GM10248 (cell line): ENCODE results near the gene TANGO2.

ENCODE experiments used
- CTCF ChIA-PET: fragments of 300-600 bp; sonication (Branson Sonifier 250); formaldehyde crosslinking; extraction: SDS; loops from one replicate; lab custom pipeline; 2021; ENCODE audit warnings: antibody characterized with exemption; lab: Yijun Ruan, JAX
- POLR2A ChIA-PET: fragments of 350-650 bp; sonication (Branson Sonifier 250); formaldehyde crosslinking; extraction: SDS; loops from one replicate; lab custom pipeline; 2020; ENCODE audit warnings: antibody characterized with exemption; lab: Yijun Ruan, JAX
- DNase-seq: peaks from one replicate; pipeline ENCODE4 v3.0.0; 2012; ENCODE audit errors: extremely low spot score
- CTCF ChIP-seq: IDR thresholded peaks from 2 replicates; pipeline ENCODE4 v1.5.1; 2012; ENCODE audit warnings: mild to moderate bottlenecking, low read depth; ENCODE audit errors: extremely low read depth, missing control alignments, control extremely low read depth

Gene TANGO2

GRCh38 chr22:20034143-20034542, 13.2 kb downstream of the TANGO2 start:
- DNase-seq: no peak
- ChIA-PET CTCF (interaction anchor here (1.2 to 4.0 kb wide), 3 partner anchors 11 to 304 kb away, joined by 4 to 16 read pairs (median 4); no protein-coding TSS in a partner anchor), POLR2A (no interaction called here)
- TF ChIP-seq CTCF: no peak

DNA sequence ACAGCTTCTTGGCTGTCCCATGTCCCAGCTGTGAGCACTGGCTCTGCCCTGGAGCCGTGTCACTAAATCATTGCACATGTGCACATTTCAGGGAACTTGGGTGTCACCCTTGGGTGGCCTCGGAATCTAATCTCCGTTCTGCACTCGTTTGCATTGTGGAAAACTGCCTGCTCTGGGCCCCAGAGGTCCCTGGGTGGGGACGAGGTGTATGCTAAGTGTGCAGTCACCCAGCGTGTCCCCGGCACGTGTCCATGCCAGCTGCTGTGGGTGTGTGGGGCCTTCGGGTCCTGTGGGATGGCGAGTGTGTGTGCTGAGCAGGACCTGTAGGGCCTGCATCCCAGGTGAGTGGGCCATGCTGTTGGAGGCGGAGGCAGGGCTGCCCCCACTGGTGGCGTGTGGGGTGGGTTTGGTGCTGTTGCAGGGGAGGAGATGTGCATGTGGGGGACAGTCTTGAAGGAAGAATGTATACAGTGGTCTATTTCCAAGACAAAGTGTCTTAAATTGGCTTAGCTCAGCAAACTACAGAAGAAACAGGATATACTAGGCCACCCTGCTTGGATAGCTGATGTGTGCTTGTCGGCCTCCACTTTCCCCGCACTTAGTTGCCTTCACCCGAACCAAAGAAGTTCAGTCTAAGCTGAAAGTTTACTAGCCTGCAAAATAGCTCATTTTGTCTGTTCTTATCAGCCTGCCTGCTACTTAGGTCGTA, 14.6 kb downstream of the TANGO2 start:
- ChIA-PET CTCF (interaction anchor here (4.0 kb wide), 1 partner anchor 21 kb away, joined by 16 read pairs; no protein-coding TSS in a partner anchor), POLR2A (no interaction called here)
- DNase-seq: no peak
- no peak for TF ChIP-seq CTCF

DNA sequence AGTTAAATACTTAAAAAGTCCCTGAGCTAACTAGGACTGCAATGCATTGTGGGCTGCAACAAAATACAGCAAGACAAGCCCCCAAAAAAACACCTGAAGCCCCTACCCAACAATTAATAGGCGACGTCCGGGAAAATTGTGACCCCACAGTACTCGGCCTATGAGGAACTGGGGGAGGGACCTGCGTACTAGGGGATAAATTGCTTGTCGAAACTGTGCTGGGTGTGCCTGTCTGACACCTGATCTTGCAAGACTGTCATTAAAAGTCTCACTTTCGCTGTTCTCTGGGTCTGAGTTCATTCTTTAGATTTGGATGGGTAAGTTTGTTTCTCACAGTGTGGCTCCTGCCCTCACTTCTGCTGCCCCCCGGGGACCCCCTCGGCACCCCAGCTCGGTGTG, 15.2 kb downstream of the TANGO2 start:
- POLR2A ChIA-PET: no interaction called here
- DNase-seq: peak; percentile 45
- TF ChIP-seq CTCF: no peak

DNA sequence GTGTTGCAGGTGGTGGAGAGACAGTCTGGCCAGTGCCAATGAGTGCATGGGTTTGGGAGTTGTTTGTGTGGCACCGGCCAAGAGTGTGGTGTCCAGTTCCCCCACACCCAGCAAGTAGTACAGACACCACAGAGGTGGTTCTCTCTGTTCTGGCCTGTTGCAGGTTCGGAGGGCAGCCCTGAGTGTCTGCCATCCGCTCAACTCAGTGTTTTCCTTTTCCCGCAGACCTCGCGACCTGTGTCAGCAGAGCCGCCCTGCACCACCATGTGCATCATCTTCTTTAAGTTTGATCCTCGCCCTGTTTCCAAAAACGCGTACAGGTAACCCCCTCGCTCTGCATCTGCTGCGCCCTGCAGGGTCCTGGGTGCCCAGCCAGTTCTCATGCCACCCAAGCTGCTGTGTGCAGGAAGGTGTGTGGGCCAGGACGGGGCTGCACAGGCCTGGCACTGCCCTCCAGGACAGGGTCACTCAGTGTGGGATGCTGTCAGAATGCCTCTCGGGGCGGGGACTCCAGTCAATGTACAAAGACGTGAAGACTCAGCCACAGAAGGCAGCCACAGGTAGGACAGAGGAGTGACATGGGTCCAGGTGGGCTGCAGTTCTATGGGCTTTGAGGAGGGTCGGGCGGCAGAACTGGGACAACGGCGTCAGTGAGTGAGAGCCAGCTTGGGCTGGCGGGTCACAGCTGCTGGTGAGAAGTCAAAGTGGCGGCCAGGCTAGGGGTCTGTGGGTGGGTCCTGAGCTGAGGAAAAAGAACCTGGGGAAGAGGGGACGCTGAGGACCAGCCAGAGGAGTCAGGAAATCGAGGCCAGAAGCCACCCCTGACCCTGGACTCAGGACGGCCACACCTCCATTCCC, 15.9 kb downstream of the TANGO2 start:
- no peak for DNase-seq
- ChIA-PET POLR2A (no interaction called here), CTCF (interaction anchor here (4.0 kb wide), 1 partner anchor 22 kb away, joined by 16 read pairs; no protein-coding TSS in a partner anchor)
- no peak for TF ChIP-seq CTCF

More for the DNA sequence above, 15.2 kb downstream of the TANGO2 start:
- CTCF ChIA-PET: interaction anchor here (4.0 kb wide), 1 partner anchor 22 kb away, joined by 16 read pairs; no protein-coding TSS in a partner anchor

DNA sequence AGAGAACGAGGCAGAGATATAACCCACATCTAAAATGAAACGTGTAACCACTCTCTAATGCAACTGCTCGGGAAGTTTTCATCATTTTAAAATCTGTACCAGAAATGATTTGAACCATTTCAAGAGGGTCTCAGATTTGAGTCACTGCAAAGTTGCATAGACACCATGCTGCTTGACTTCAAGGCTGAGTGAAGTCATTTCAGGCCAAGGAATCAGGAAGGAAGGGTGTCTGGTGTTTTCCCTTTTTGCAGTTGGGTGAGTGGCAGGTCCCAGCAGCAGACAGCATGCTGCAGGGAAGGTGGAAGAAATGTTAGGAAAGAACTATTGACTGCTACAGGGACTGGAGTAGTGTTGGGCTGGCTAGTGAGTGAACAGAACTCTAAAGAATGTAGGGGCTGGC, 16.5 kb downstream of the TANGO2 start:
- no peak for DNase-seq
- ChIA-PET POLR2A (no interaction called here), CTCF (no interaction called here)
- TF ChIP-seq CTCF: no peak

DNA sequence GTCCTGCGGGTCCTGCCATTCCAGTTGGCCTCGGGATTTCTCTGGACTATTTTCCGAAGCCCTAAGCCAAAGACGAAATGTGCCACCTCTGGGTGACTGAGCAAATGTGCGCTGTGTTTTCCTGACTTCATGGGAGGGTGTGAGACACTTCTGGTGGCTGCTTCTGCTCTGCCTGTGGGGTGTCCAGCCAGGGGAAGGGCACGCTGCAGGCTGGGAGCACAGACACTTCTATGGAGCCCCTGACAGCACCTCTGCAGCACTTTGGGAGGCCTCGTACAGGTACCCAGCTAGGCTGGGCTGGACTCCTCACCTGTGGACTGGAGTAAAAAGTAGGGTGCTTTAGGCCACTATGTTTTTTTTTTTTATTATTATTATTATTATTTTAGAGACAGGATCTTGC, 17.7 kb downstream of the TANGO2 start:
- POLR2A ChIA-PET: no interaction called here
- no peak for TF ChIP-seq CTCF

More for the DNA sequence above, 17.7 kb downstream of the TANGO2 start:
- CTCF ChIA-PET: no interaction called here
- DNase-seq: no peak
